ENCODE measurements around the gene UBASH3B. TPM values are rescaled to one million over a fixed set of nuclear protein-coding genes. Genes with fewer than 3 reads are reported as not detected.

Gene UBASH3B
- total and polyA plus RNA-seq, 2 of the 13 experiments (the other 11 are each of a cell fraction or from before 2014, with no cell fraction given): 4.4 to 7.6 TPM

GRCh38 chr11:122843281-122844141 is 188.0 kb downstream of the UBASH3B start:
- Histone ChIP-seq H3K4me1 (ENCODE audit: insufficient read depth, low read length) (peaks cover 14% of the 10 kb centered on the region), H2AFZ (ENCODE audit: low read length) (no peak overlapping the region), H3K36me3 (replicated peaks in 1 of 2; ENCODE audit: control insufficient read depth in 1 of 2, insufficient read depth in 2 of 2, low read length in 2 of 2) (no peaks in the 10 kb centered on the region), H3K27me3 (ENCODE audit: control insufficient read depth in 1 of 2, insufficient read depth in 2 of 2, low read length in 2 of 2) (peaks cover 0 to 12% of the 10 kb centered on the region in 2 experiments; a peak in 1 of 5 replicates), H3K9me3 (ENCODE audit: low read length) (no peaks in the 10 kb centered on the region), H3K9ac (ENCODE audit: insufficient read depth, low read depth, low read length) (no peak overlapping the region), H4K20me1 (ENCODE audit: insufficient read depth, low read length) (no peaks in the 10 kb centered on the region), H3K4me3 (replicated peaks in 1 of 3; ENCODE audit: insufficient read depth in 1 of 3, low read depth in 2 of 3, low read length in 3 of 3) (no peak overlapping the region), H3K27ac (ENCODE audit: extremely low read length, insufficient read depth, low read length) (no peak overlapping the region), H3K79me2 (ENCODE audit: insufficient read depth, low read length) (no peaks in the 10 kb centered on the region), H3K4me2 (ENCODE audit: low read depth, low read length) (0 out of 2 replicates have a peak overlapping the region, but pooled peaks have one; percentile 20)
- no peak for FAIRE-seq
- BruUV-seq (replicated peaks): no TSS peak
- ChIA-PET POLR2A (no interaction called here), CTCF (ENCODE audit: low intra/inter-chr PET ratio, low total read pairs) (no interaction called here)
- DNase-seq (ENCODE audit: low spot score): peak; percentile 81
- WGBS (ENCODE audit: low lambda C conversion rate): 6% methylated on average over 10 of the region's 10 CpGs
- intact Hi-C loops (cut with micrococcal nuclease; ENCODE audit: unreplicated experiment): no loop called here
- in situ Hi-C loops (cut with HindIII; ENCODE audit: extremely low pct_ligation_motif_present, low pct_unique_long_range_greater_than_20kb): no loop called here
- peak; percentile 85 for ATAC-seq
- TF ChIP-seq ZNF274 (CRISPR knock-in tag; IDR thresholded peaks at IDR 0.05) (no peak), ARNTL (CRISPR knock-in tag; IDR thresholded peaks at IDR 0.05) (no peak), THAP8 (CRISPR knock-in tag; IDR thresholded peaks at IDR 0.05; ENCODE audit: borderline replicate concordance) (no peak), THRA (CRISPR knock-in tag; IDR thresholded peaks at IDR 0.05; ENCODE audit: borderline replicate concordance) (peak; percentile 26; the same call in 1 of the 2 replicates), TCF12 (IDR thresholded peaks at IDR 0.05) (no peak), TCF12 (CRISPR knock-in tag; IDR thresholded peaks at IDR 0.05) (no peak), ZNF484 (CRISPR knock-in tag; IDR thresholded peaks at IDR 0.05; ENCODE audit: borderline replicate concordance, low read depth) (no peak), ATF1 (CRISPR knock-in tag; IDR thresholded peaks at IDR 0.05) (0 out of 2 replicates have a peak, but pooled peaks have one; percentile 24), ATF6 (CRISPR knock-in tag; conservative IDR thresholded peaks at IDR 0.05) (no peak), IRF1 (CRISPR knock-in tag; IDR thresholded peaks at IDR 0.05; ENCODE audit: low read depth) (no peak), TRIM22 (IDR thresholded peaks at IDR 0.05) (no peak), ARID5B (CRISPR knock-in tag; IDR thresholded peaks at IDR 0.05) (peak; percentile 87)

Data from HepG2 (cell line).